Chondrocyte (in vitro differentiated cells): ENCODE results near the gene IFI16. TPM values are rescaled to one million over a fixed set of nuclear protein-coding genes. Genes with fewer than 3 reads are reported as not detected.

ENCODE experiments used
- DNase-seq: peaks from one replicate; pipeline ENCODE4 v3.0.0; 2021; ENCODE audit warnings: mixed read lengths, low spot score
- H3K27ac Mint-ChIP-seq: one replicate; pipeline ENCODE4 v1.8.0; 2021; ENCODE audit warnings: mild to moderate bottlenecking, moderate library complexity, mixed read lengths; ENCODE audit not compliant: unreplicated experiment
- H3K27me3 Mint-ChIP-seq: 2 replicates; pipeline ENCODE4 v1.8.0; 2021; ENCODE audit warnings: low read depth, mixed read lengths
- H3K36me3 Mint-ChIP-seq: 2 replicates; pipeline ENCODE4 v1.8.0; 2021; ENCODE audit warnings: low read depth, mixed read lengths
- H3K4me1 Mint-ChIP-seq: 2 replicates; pipeline ENCODE4 v1.8.0; 2021; ENCODE audit warnings: low read depth, mild to moderate bottlenecking, mixed read lengths
- H3K4me3 Mint-ChIP-seq: one replicate; pipeline ENCODE4 v1.8.0; 2021; ENCODE audit warnings: mild to moderate bottlenecking, moderate library complexity, mixed read lengths; ENCODE audit not compliant: unreplicated experiment
- H3K9me3 Mint-ChIP-seq: 2 replicates; pipeline ENCODE4 v1.8.0; 2021; ENCODE audit warnings: low read depth, mixed read lengths
- long read RNA-seq: library from polyadenylated mRNA; stranded (forward); transcript quantifications from one replicate; pipeline ENCODE4 v2.0.0, GENCODE V29; 2021
- total RNA-seq: library from RNA; stranded (reverse); gene quantifications from 3 replicates; pipeline ENCODE4 v1.2.1, GENCODE V29; 2021
- TF ChIP-seq, protein P1 (sequence below): fragments of 200-600 bp; sonication (generic); IDR thresholded peaks from 2 replicates; pipeline ENCODE4 v1.5.0; 2021; ENCODE audit warnings: antibody characterized with exemption, mild to moderate bottlenecking, moderate library complexity

IFI16 gene
- total RNA-seq, result 10.1 to 26.3 TPM (median 13.3 TPM) in 3 replicates
- long read RNA-seq, transcript IFI16-205 (11 exons, 2,704 nt), result major isoform, 5 of 15 reads
- long read RNA-seq, partial matches to known transcripts, result 6 of 15 reads
- long read RNA-seq, other reads (novel, unspliced or antisense), result 2 of 15 reads

DNA sequence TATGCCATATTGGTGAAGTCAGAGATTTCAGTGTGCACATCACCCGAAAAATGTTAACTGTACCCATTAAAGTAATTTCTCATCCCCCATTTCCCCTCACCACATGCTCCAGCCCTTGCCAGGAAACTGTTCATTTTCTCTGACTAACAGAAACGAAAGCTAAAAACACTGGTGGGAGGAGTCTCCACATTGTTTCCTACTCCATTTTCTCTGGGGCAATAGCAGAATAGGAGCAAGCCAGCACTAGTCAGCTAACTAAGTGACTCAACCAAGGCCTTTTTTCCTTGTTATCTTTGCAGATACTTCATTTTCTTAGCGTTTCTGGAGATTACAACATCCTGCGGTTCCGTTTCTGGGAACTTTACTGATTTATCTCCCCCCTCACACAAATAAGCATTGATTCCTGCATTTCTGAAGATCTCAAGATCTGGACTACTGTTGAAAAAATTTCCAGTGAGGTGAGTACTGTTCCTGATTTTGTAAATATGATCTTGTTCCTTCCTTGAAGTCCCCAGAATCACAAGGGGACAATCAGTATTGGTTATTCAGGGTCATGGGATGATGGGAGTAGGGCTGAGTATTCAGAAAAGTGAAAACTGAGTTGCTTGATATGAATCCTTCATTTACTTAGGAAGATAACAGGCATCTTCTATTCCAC lies at the start of gene IFI16:
TSS of gene IFI16 (plus strand) at position 204 of the 658 bp plus-strand sequence. CDS start 4,774 bp downstream, outside the sequence.
- Mint-ChIP-seq H3K36me3 (peaks cover 2% of the 10 kb centered on the region), H3K4me1 (peaks cover 21% of the 10 kb centered on the region), H3K4me3 (peak within 1 kb of the TSS; percentile 59), H3K27ac (peak within 1 kb of the TSS; percentile 85), H3K27me3 (no peaks in the 10 kb centered on the region), H3K9me3 (no peaks in the 10 kb centered on the region)
- DNase-seq, result no peak
- TF ChIP-seq, protein P1, sequence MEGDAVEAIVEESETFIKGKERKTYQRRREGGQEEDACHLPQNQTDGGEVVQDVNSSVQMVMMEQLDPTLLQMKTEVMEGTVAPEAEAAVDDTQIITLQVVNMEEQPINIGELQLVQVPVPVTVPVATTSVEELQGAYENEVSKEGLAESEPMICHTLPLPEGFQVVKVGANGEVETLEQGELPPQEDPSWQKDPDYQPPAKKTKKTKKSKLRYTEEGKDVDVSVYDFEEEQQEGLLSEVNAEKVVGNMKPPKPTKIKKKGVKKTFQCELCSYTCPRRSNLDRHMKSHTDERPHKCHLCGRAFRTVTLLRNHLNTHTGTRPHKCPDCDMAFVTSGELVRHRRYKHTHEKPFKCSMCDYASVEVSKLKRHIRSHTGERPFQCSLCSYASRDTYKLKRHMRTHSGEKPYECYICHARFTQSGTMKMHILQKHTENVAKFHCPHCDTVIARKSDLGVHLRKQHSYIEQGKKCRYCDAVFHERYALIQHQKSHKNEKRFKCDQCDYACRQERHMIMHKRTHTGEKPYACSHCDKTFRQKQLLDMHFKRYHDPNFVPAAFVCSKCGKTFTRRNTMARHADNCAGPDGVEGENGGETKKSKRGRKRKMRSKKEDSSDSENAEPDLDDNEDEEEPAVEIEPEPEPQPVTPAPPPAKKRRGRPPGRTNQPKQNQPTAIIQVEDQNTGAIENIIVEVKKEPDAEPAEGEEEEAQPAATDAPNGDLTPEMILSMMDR, result no peak

DNA sequence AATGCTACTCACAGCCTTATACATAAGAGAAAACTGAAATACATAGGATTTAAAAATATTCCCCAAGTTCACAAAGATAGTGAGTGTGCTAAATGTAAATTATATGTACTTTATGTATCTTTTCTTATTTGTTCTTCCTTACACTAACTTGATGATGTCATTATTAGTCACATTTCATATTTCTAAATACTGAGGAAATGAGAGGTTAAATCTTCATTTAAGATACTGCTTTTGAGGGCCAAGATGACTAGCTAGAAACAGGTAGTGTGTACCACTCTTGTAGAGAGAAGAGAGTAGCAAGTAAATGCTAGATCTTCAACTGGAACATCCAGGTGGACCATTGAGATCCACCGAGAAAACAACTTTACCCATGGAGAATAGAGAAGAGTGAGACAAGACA lies 48.5 kb upstream of the IFI16 start:
- TF ChIP-seq, protein P1, result no peak
- Mint-ChIP-seq H3K27me3 (peaks cover 17% of the 10 kb centered on the region), H3K4me3 (no peak overlapping the region), H3K4me1 (no peaks in the 10 kb centered on the region), H3K9me3 (no peaks in the 10 kb centered on the region), H3K27ac (no peak overlapping the region), H3K36me3 (no peaks in the 10 kb centered on the region)
- no peak for DNase-seq

DNA sequence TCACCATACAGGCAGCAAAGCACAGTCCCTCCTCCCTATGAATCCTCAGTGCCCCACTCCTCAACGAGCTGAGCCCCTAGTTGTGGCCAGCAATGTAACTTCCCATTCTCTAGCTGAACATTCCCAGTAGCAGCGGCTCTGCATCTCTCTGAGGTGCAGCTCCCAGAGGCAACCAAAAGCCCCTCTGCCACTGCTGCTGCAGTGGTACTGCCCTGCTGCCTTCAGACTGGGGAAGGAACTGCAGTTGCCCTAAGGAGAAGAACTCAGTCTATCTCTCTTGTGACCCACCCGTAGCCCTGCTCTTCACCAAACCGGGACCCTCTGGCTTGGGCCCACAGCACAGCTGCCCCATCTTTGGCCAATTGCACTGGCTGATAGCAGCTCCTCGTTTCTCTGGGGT lies 46.7 kb upstream of the IFI16 start:
- peaks cover 23% of the 10 kb centered on the region for H3K27me3 Mint-ChIP-seq
- H3K27ac Mint-ChIP-seq, result no peak overlapping the region
- DNase-seq, result no peak
- TF ChIP-seq, protein P1, result no peak
- no peak overlapping the region for H3K4me3 Mint-ChIP-seq
- no peaks in the 10 kb centered on the region for H3K4me1 Mint-ChIP-seq
- no peaks in the 10 kb centered on the region for H3K9me3 Mint-ChIP-seq
- H3K36me3 Mint-ChIP-seq, result no peaks in the 10 kb centered on the region

DNA sequence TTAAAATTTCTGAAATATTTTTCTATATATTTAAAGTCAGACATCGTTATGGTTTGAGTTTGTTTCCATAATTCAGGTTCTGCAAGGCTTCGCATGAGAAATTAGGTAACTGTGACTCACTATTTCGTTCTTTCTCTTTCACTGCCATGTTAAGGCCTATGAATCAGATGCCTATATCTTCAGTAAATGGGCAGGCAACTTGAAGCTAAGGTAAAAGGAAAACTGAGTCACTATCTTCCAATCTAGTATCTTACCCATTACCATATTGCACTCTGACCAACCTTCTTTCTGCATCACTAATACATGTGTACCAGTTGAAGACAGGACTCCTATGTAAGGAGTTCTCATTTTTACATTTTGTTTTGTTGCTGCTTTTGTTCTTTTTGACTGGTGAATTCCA lies 40.5 kb upstream of the IFI16 start:
- no peak for DNase-seq
- H3K4me1 Mint-ChIP-seq, result no peaks in the 10 kb centered on the region
- TF ChIP-seq, protein P1, result no peak
- peaks cover 20% of the 10 kb centered on the region for H3K27me3 Mint-ChIP-seq
- H3K4me3 Mint-ChIP-seq, result no peak overlapping the region
- no peaks in the 10 kb centered on the region for H3K36me3 Mint-ChIP-seq
- no peaks in the 10 kb centered on the region for H3K9me3 Mint-ChIP-seq
- H3K27ac Mint-ChIP-seq, result no peak overlapping the region

DNA sequence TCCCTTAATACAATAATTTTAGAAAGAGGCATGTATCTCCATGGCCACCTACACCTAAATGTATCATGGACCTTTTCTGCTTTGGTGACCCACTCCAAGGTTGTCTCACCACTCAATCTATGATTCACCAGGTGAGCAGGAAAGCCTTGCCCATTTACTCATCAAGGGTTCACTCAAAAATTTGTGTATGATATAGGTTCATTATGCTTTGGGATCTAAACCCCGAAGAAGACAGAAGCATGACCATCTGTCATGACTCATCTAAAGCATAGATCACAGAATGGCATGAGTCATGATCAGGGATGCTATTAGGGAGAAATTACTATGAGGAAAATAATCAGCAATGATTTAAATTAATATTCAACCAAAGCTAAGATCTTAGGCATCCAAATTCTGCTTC lies 39.9 kb upstream of the IFI16 start:
- H3K9me3 Mint-ChIP-seq, result no peaks in the 10 kb centered on the region
- no peak overlapping the region for H3K4me3 Mint-ChIP-seq
- H3K36me3 Mint-ChIP-seq, result no peaks in the 10 kb centered on the region
- H3K27ac Mint-ChIP-seq, result no peak overlapping the region
- TF ChIP-seq, protein P1, result no peak
- H3K4me1 Mint-ChIP-seq, result no peaks in the 10 kb centered on the region
- peaks cover 15% of the 10 kb centered on the region for H3K27me3 Mint-ChIP-seq
- no peak for DNase-seq
